Measurements from ENCODE around the gene WBP2. TPM values are rescaled to one million over a fixed set of nuclear protein-coding genes. Genes with fewer than 3 reads are reported as not detected.

Gene WBP2
- total and polyA plus RNA-seq, 2 of the 8 experiments (the other 6 are each of a cell fraction or from before 2014, with no cell fraction given): 48.2 to 71.2 TPM

- TF ChIP-seq SIN3A (conservative IDR thresholded peaks at IDR 0.05 in 1 of 2, IDR thresholded peaks at IDR 0.05 in 1 of 2; ENCODE audit: low read depth in 1 of 2, low read length in 2 of 2) (peak in 1 of 2 experiments; percentile 78; a peak in 2 of 4 replicates), RBBP5 (IDR thresholded peaks at IDR 0.05; ENCODE audit: borderline replicate concordance, low read depth, low read length) (no peak; the same call in 1 of the 2 replicates), ZNF274 (IDR thresholded peaks at IDR 0.05; ENCODE audit: borderline replicate concordance, extremely low read depth, low read length) (no peak), KDM1A (IDR thresholded peaks at IDR 0.05; ENCODE audit: borderline replicate concordance, low read length) (no peak), TAF7 (optimal IDR thresholded peaks at IDR 0.05; ENCODE audit: borderline replicate concordance, low read depth, low read length) (no peak), NANOG (IDR thresholded peaks at IDR 0.05; ENCODE audit: insufficient read depth, low read depth, low read length, poor library complexity, severe bottlenecking) (no peak), KDM4A (IDR thresholded peaks at IDR 0.05; ENCODE audit: low read depth, low read length, severe bottlenecking) (no peak), FOSL1 (IDR thresholded peaks at IDR 0.05; ENCODE audit: insufficient read depth, low read depth, low read length) (no peak), SP4 (IDR thresholded peaks at IDR 0.05; ENCODE audit: low read length) (peak; percentile 94; the same call in 1 of the 2 replicates), SAP30 (IDR thresholded peaks at IDR 0.05; ENCODE audit: insufficient read depth, insufficient replicate concordance, low read length) (no peak), TEAD4 (IDR thresholded peaks at IDR 0.05; ENCODE audit: low read depth, low read length) (no peak), ASH2L (IDR thresholded peaks at IDR 0.05; ENCODE audit: low read length) (peak; percentile 83), CHD2 (IDR thresholded peaks at IDR 0.05; ENCODE audit: low read length) (no peak), GABPA (IDR thresholded peaks at IDR 0.05; ENCODE audit: borderline replicate concordance, insufficient read depth, low read length) (no peak), RFX5 (IDR thresholded peaks at IDR 0.05; ENCODE audit: borderline replicate concordance, low read depth, low read length) (no peak), SRF (IDR thresholded peaks at IDR 0.05; ENCODE audit: low read depth, low read length) (0 out of 2 replicates have a peak, but pooled peaks have one; percentile 3), RXRA (IDR thresholded peaks at IDR 0.05; ENCODE audit: insufficient read depth, low read depth, low read length) (no peak), POLR2A (IDR thresholded peaks at IDR 0.05; ENCODE audit: control extremely low read depth in 1 of 2, low read depth in 2 of 2, low read length in 2 of 2) (peak; percentile 79 to 93), CHD1 (IDR thresholded peaks at IDR 0.05; ENCODE audit: low read depth, low read length) (no peak), CEBPB (IDR thresholded peaks at IDR 0.05; ENCODE audit: low read depth, low read length) (no peak), PHF8 (conservative IDR thresholded peaks at IDR 0.05; ENCODE audit: low read depth, low read length) (peak; percentile 92), POU5F1 (IDR thresholded peaks at IDR 0.05; ENCODE audit: low read depth, low read length) (no peak), E2F6 (IDR thresholded peaks at IDR 0.05) (peak; percentile 83)
Measured at GRCh38 chr17:75855310-75856061, at the start of gene WBP2 (continued).
